CD14-positive monocyte (primary cell): Measurements from ENCODE around the gene DNAH11. TPM values are rescaled to one million over a fixed set of nuclear protein-coding genes. Genes with fewer than 3 reads are reported as not detected.

Experiments used
- DNase-seq, 3 donors: peaks; one replicate each; pipeline ENCODE4 v3.0.0-alpha.2; 2011 to 2022
- H2AFZ ChIP-seq: 2 replicates; pipeline ENCODE4 v1.6.0; 2012; ENCODE audit warnings: mild to moderate bottlenecking, low read depth, low read length, inconsistent platforms; ENCODE audit not compliant: insufficient read depth, poor library complexity, severe bottlenecking
- H3K27ac ChIP-seq, 2 donors: 1 replicate in 1 of 2; 2 replicates in 1 of 2; pipeline ENCODE4 v1.5.1; 2012 to 2013; ENCODE audit warnings: low read length in 2 of 2, control low read depth in 1 of 2, inconsistent platforms in 1 of 2, low read depth in 1 of 2, mild to moderate bottlenecking in 1 of 2
- H3K27me3 ChIP-seq, 2 donors: one replicate each; pipeline versions ENCODE4 v1.6.0 to v1.6.1; 2011 to 2013; ENCODE audit warnings: low read length in 2 of 2; ENCODE audit not compliant: control insufficient read depth in 2 of 2, insufficient read depth in 2 of 2
- H3K36me3 ChIP-seq, 2 donors: replicated peaks in 1 of 2; 1 replicate in 1 of 2; 2 replicates in 1 of 2; pipeline versions ENCODE4 v1.5.1 to v1.6.1; 2012 to 2013; ENCODE audit warnings: low read length in 2 of 2, control low read depth in 1 of 2, inconsistent platforms in 1 of 2, mild to moderate bottlenecking in 1 of 2; ENCODE audit not compliant: insufficient read depth in 2 of 2, control insufficient read depth in 1 of 2
- H3K4me1 ChIP-seq, 2 donors: 1 replicate in 1 of 2; 2 replicates in 1 of 2; pipeline versions ENCODE4 v1.5.1 to v1.6.1; 2012 to 2013; ENCODE audit warnings: low read length in 2 of 2, control low read depth in 1 of 2, inconsistent platforms in 1 of 2, mild to moderate bottlenecking in 1 of 2, moderate library complexity in 1 of 2; ENCODE audit not compliant: insufficient read depth in 2 of 2, control insufficient read depth in 1 of 2
- H3K4me2 ChIP-seq: replicated peaks from 2 replicates; pipeline ENCODE3; 2012; ENCODE audit warnings: low read length, moderate library complexity, mild to moderate bottlenecking; ENCODE audit not compliant: poor library complexity, severe bottlenecking; ENCODE audit errors: extremely low read depth
- H3K4me3 ChIP-seq, 3 experiments: fragments of 200-600 bp in 1 of 3; sonication (generic) in 1 of 3; replicated peaks in 1 of 3; 1 replicate in 2 of 3; 2 replicates in 1 of 3; pipeline ENCODE4 v1.5.1; 2011 to 2013; ENCODE audit warnings: low read length in 3 of 3, mild to moderate bottlenecking in 3 of 3, control low read depth in 2 of 3, low read depth in 2 of 3, inconsistent platforms in 1 of 3, moderate library complexity in 1 of 3
- H3K79me2 ChIP-seq: 2 replicates; pipeline ENCODE4 v1.6.0; 2012; ENCODE audit warnings: mild to moderate bottlenecking, control low read depth, inconsistent platforms, low read length, moderate library complexity; ENCODE audit not compliant: insufficient read depth
- H3K9ac ChIP-seq: 2 replicates; pipeline ENCODE4 v1.6.0; 2017; ENCODE audit warnings: low read length, mild to moderate bottlenecking; ENCODE audit not compliant: insufficient read depth, poor library complexity, severe bottlenecking
- H3K9me3 ChIP-seq, 2 donors: replicated peaks in 1 of 2; 1 replicate in 1 of 2; 2 replicates in 1 of 2; pipeline versions ENCODE4 v1.5.1 to v1.6.1; 2012 to 2013; ENCODE audit warnings: low read length in 2 of 2, control low read depth in 1 of 2; ENCODE audit not compliant: control insufficient read depth in 1 of 2, insufficient read depth in 1 of 2
- H4K20me1 ChIP-seq: 2 replicates; pipeline ENCODE4 v1.6.0; 2012; ENCODE audit warnings: mild to moderate bottlenecking, low read length, control low read depth, moderate library complexity; ENCODE audit not compliant: insufficient read depth
- H3K27ac Mint-ChIP-seq, 7 donors: one replicate each; pipeline ENCODE4 v1.8.0; 2020; ENCODE audit warnings: mild to moderate bottlenecking in 7 of 7, mixed read lengths in 7 of 7, moderate library complexity in 6 of 7, inconsistent platforms in 2 of 7
- H3K27me3 Mint-ChIP-seq, 3 donors: one replicate each; pipeline ENCODE4 v1.8.0; 2021 to 2022; ENCODE audit warnings: low read depth in 3 of 3, mild to moderate bottlenecking in 3 of 3, mixed read lengths in 3 of 3, moderate library complexity in 3 of 3, inconsistent platforms in 1 of 3
- H3K36me3 Mint-ChIP-seq, 2 donors: one replicate each; pipeline ENCODE4 v1.8.0; 2020; ENCODE audit warnings: mixed read lengths in 2 of 2, inconsistent platforms in 1 of 2, mild to moderate bottlenecking in 1 of 2
- H3K4me1 Mint-ChIP-seq: one replicate; pipeline ENCODE4 v1.8.0; 2020; ENCODE audit warnings: mild to moderate bottlenecking, mixed read lengths
- H3K4me3 Mint-ChIP-seq, 2 donors: one replicate each; pipeline ENCODE4 v1.8.0; 2020; ENCODE audit warnings: mild to moderate bottlenecking in 2 of 2, mixed read lengths in 2 of 2, moderate library complexity in 1 of 2
- H3K9me3 Mint-ChIP-seq, 7 donors: one replicate each; pipeline ENCODE4 v1.8.0; 2020 to 2022; ENCODE audit warnings: mixed read lengths in 7 of 7, mild to moderate bottlenecking in 6 of 7, moderate library complexity in 6 of 7, inconsistent platforms in 2 of 7
- CTCF ChIP-seq: fragments of 200-600 bp; IDR thresholded peaks from one replicate; pipeline ENCODE4 v1.8.0; 2022; ENCODE audit warnings: antibody characterized with exemption, mild to moderate bottlenecking
- WGBS: methylation state at CpG from one replicate; pipeline ENCODE4 v1.1.5; 2013; ENCODE audit warnings: missing lambda C conversion rate; ENCODE audit not compliant: insufficient coverage; 5-methylcytosine and 5-hydroxymethylcytosine counted together
- intact Hi-C, 2 donors: fragments of 100-400 bp; cut with micrococcal nuclease; formaldehyde crosslinking; loops; one replicate each; pipeline versions ENCODE4 v1.15.0 to v1.15.1; 2023
- polyA plus RNA-seq, 3 donors: library from polyadenylated mRNA; depleted of rRNA in 1 of 3; unstranded in 2 of 3; stranded (reverse) in 1 of 3; fragments of 300-500 nt in 2 of 3; fragments of >200 nt in 1 of 3; fragmentation: Illumina TruSeq in 2 of 3; gene quantifications; 1 replicate in 2 of 3; 2 replicates in 1 of 3; pipeline ENCODE4 v1.2.3, GENCODE V29; 2012 to 2021

Gene DNAH11
- polyA plus RNA-seq, 3 donors = not detected

- no peaks in the 10 kb centered on the region for H3K9me3 ChIP-seq
- Mint-ChIP-seq H3K36me3 (no peaks in the 10 kb centered on the region), H3K9me3 (peaks cover 0 to 2% (median 0%) of the 10 kb centered on the region in 7 donors), H3K27me3 (peaks cover 2 to 3% (median 2%) of the 10 kb centered on the region in 3 donors), H3K4me3 (no peak overlapping the region), H3K27ac (no peak overlapping the region), H3K4me1 (peaks cover 2% of the 10 kb centered on the region)
- no peaks in the 10 kb centered on the region for H3K36me3 ChIP-seq
- no peak overlapping the region for H3K27ac ChIP-seq
- H3K27me3 ChIP-seq = no peaks in the 10 kb centered on the region
- no peak for DNase-seq
- no peak overlapping the region for H3K4me3 ChIP-seq
- H3K9ac ChIP-seq = no peak overlapping the region
- intact Hi-C loops = no loop called here
- H3K4me2 ChIP-seq = no peak overlapping the region
- H4K20me1 ChIP-seq = no peaks in the 10 kb centered on the region
- no peaks in the 10 kb centered on the region for H3K4me1 ChIP-seq
- WGBS = no CpG with 5 or more reads among the region's 2 CpGs
- H2AFZ ChIP-seq = no peak overlapping the region
- no peaks in the 10 kb centered on the region for H3K79me2 ChIP-seq
- TF ChIP-seq CTCF = no peak
These were observed 73.3 kb downstream of the DNAH11 start for GRCh38 chr7:21616091-21616490.

- Histone ChIP-seq H4K20me1 (no peaks in the 10 kb centered on the region), H3K4me1 (no peaks in the 10 kb centered on the region), H3K27ac (no peak overlapping the region), H2AFZ (no peak overlapping the region), H3K9ac (no peak overlapping the region), H3K9me3 (no peaks in the 10 kb centered on the region), H3K27me3 (no peaks in the 10 kb centered on the region), H3K79me2 (no peaks in the 10 kb centered on the region), H3K4me2 (no peak overlapping the region), H3K36me3 (no peaks in the 10 kb centered on the region), H3K4me3 (no peak overlapping the region)
- Mint-ChIP-seq H3K4me3 (no peak overlapping the region), H3K27ac (no peak overlapping the region), H3K4me1 (peaks cover 2% of the 10 kb centered on the region), H3K36me3 (no peaks in the 10 kb centered on the region), H3K27me3 (peaks cover 2 to 3% (median 2%) of the 10 kb centered on the region in 3 donors), H3K9me3 (peaks cover 0 to 3% (median 0%) of the 10 kb centered on the region in 7 donors)
- TF ChIP-seq CTCF = no peak
- 96% methylated on average over 3 of the region's 7 CpGs for WGBS
- intact Hi-C loops = no loop called here
- DNase-seq = no peak
These were observed 74.1 kb downstream of the DNAH11 start for GRCh38 chr7:21616796-21617436.
